ENCODE results near the gene ANK2. TPM values are rescaled to one million over a fixed set of nuclear protein-coding genes. Genes with fewer than 3 reads are reported as not detected.

Gene ANK2
- total and polyA plus RNA-seq, 2 of the 13 experiments (the other 11 are each of a cell fraction or from before 2014, with no cell fraction given), result 2.7 to 15.1 TPM

DNA sequence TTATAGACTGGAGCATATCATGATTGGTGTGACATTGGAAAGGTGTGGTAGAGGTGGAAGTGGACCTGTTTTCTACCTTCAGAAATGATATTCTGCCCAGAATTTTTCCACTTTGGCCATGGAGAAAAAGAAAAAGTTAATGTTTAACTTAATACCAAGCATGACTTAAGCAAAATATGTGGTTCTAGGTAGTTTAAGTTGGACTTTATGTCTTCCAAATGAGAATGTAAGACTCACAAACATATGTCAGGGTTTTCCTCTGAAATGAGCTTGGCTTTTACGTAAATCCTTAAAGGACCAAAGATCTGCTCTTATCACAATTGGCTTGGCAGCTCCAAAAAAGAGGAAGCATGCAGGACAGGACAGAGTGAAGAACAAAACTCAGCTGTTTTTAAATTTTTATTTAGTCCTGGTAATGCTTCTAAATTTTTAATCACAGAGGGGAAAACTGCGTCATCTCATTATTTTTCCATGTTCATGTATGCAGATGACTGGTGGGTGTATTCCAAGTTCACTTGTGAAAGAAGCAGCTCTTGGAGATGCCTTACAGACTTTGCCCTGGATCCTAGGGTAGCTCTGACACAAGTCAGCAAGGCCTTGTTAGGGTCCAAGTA, 98.2 kb downstream of the ANK2 start (continued):
- TF ChIP-seq, protein P1, sequence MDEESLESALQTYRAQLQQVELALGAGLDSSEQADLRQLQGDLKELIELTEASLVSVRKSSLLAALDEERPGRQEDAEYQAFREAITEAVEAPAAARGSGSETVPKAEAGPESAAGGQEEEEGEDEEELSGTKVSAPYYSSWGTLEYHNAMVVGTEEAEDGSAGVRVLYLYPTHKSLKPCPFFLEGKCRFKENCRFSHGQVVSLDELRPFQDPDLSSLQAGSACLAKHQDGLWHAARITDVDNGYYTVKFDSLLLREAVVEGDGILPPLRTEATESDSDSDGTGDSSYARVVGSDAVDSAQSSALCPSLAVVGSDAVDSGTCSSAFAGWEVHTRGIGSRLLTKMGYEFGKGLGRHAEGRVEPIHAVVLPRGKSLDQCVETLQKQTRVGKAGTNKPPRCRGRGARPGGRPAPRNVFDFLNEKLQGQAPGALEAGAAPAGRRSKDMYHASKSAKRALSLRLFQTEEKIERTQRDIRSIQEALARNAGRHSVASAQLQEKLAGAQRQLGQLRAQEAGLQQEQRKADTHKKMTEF (CRISPR knock-in tag; IDR thresholded peaks at IDR 0.05), result peak; percentile 25; the same call in 1 of the 2 replicates
- TF ChIP-seq, protein P2, sequence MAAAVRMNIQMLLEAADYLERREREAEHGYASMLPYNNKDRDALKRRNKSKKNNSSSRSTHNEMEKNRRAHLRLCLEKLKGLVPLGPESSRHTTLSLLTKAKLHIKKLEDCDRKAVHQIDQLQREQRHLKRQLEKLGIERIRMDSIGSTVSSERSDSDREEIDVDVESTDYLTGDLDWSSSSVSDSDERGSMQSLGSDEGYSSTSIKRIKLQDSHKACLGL (CRISPR knock-in tag; IDR thresholded peaks at IDR 0.05), result no peak
- TF ChIP-seq DNMT3B (CRISPR knock-in tag; conservative IDR thresholded peaks at IDR 0.05), result 0 out of 2 replicates have a peak, but pooled peaks have one; percentile 50
- TF ChIP-seq CHD4 (IDR thresholded peaks at IDR 0.05; ENCODE audit: borderline replicate concordance, low read length), result 0 out of 2 replicates have a peak, but pooled peaks have one; percentile 11
- TF ChIP-seq ZC3H4 (CRISPR knock-in tag; IDR thresholded peaks at IDR 0.05; ENCODE audit: borderline replicate concordance), result no peak
- TF ChIP-seq KAT8 (CRISPR knock-in tag; IDR thresholded peaks at IDR 0.05), result 0 out of 2 replicates have a peak, but pooled peaks have one; percentile 8
- no peak for TF ChIP-seq GPN1 (CRISPR knock-in tag; IDR thresholded peaks at IDR 0.05; ENCODE audit: borderline replicate concordance)
- TF ChIP-seq GATAD1 (CRISPR knock-in tag; IDR thresholded peaks at IDR 0.05), result no peak
- no peak for TF ChIP-seq DNMT1 (CRISPR knock-in tag; IDR thresholded peaks at IDR 0.05)
- TF ChIP-seq MED1 (CRISPR knock-in tag; IDR thresholded peaks at IDR 0.05), result peak; percentile 20; the same call in 1 of the 2 replicates
- TF ChIP-seq NCOA2 (CRISPR knock-in tag; IDR thresholded peaks at IDR 0.05), result peak; percentile 54; the same call in 1 of the 2 replicates
- TF ChIP-seq ASH2L (IDR thresholded peaks at IDR 0.05; ENCODE audit: insufficient read length, low read depth, low read length), result peak; percentile 12
- TF ChIP-seq, protein P3, sequence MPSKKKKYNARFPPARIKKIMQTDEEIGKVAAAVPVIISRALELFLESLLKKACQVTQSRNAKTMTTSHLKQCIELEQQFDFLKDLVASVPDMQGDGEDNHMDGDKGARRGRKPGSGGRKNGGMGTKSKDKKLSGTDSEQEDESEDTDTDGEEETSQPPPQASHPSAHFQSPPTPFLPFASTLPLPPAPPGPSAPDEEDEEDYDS (CRISPR knock-in tag; IDR thresholded peaks at IDR 0.05), result peak; percentile 80
- TF ChIP-seq, protein P4, sequence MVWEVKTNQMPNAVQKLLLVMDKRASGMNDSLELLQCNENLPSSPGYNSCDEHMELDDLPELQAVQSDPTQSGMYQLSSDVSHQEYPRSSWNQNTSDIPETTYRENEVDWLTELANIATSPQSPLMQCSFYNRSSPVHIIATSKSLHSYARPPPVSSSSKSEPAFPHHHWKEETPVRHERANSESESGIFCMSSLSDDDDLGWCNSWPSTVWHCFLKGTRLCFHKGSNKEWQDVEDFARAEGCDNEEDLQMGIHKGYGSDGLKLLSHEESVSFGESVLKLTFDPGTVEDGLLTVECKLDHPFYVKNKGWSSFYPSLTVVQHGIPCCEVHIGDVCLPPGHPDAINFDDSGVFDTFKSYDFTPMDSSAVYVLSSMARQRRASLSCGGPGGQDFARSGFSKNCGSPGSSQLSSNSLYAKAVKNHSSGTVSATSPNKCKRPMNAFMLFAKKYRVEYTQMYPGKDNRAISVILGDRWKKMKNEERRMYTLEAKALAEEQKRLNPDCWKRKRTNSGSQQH (CRISPR knock-in tag; IDR thresholded peaks at IDR 0.05; ENCODE audit: low read depth), result 0 out of 2 replicates have a peak, but pooled peaks have one; percentile 45
- TF ChIP-seq SALL1 (CRISPR knock-in tag; IDR thresholded peaks at IDR 0.05), result no peak
- 0 out of 2 replicates have a peak, but pooled peaks have one; percentile 13 for TF ChIP-seq ETV5 (CRISPR knock-in tag; IDR thresholded peaks at IDR 0.05; ENCODE audit: borderline replicate concordance)
- TF ChIP-seq, protein P5, sequence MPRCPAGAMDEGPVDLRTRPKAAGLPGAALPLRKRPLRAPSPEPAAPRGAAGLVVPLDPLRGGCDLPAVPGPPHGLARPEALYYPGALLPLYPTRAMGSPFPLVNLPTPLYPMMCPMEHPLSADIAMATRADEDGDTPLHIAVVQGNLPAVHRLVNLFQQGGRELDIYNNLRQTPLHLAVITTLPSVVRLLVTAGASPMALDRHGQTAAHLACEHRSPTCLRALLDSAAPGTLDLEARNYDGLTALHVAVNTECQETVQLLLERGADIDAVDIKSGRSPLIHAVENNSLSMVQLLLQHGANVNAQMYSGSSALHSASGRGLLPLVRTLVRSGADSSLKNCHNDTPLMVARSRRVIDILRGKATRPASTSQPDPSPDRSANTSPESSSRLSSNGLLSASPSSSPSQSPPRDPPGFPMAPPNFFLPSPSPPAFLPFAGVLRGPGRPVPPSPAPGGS (CRISPR knock-in tag; IDR thresholded peaks at IDR 0.05), result no peak
- no peak for TF ChIP-seq ARID2 (CRISPR knock-in tag; IDR thresholded peaks at IDR 0.05; ENCODE audit: borderline replicate concordance)
- TF ChIP-seq, protein P6, sequence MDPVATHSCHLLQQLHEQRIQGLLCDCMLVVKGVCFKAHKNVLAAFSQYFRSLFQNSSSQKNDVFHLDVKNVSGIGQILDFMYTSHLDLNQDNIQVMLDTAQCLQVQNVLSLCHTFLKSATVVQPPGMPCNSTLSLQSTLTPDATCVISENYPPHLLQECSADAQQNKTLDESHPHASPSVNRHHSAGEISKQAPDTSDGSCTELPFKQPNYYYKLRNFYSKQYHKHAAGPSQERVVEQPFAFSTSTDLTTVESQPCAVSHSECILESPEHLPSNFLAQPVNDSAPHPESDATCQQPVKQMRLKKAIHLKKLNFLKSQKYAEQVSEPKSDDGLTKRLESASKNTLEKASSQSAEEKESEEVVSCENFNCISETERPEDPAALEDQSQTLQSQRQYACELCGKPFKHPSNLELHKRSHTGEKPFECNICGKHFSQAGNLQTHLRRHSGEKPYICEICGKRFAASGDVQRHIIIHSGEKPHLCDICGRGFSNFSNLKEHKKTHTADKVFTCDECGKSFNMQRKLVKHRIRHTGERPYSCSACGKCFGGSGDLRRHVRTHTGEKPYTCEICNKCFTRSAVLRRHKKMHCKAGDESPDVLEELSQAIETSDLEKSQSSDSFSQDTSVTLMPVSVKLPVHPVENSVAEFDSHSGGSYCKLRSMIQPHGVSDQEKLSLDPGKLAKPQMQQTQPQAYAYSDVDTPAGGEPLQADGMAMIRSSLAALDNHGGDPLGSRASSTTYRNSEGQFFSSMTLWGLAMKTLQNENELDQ (CRISPR knock-in tag; IDR thresholded peaks at IDR 0.05; ENCODE audit: borderline replicate concordance), result no peak
- TF ChIP-seq, protein P7, sequence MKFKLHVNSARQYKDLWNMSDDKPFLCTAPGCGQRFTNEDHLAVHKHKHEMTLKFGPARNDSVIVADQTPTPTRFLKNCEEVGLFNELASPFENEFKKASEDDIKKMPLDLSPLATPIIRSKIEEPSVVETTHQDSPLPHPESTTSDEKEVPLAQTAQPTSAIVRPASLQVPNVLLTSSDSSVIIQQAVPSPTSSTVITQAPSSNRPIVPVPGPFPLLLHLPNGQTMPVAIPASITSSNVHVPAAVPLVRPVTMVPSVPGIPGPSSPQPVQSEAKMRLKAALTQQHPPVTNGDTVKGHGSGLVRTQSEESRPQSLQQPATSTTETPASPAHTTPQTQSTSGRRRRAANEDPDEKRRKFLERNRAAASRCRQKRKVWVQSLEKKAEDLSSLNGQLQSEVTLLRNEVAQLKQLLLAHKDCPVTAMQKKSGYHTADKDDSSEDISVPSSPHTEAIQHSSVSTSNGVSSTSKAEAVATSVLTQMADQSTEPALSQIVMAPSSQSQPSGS (CRISPR knock-in tag; IDR thresholded peaks at IDR 0.05), result peak; percentile 29; the same call in 1 of the 2 replicates
- TF ChIP-seq NFIC (IDR thresholded peaks at IDR 0.05; ENCODE audit: low read length), result 0 out of 2 replicates have a peak, but pooled peaks have one; percentile 36
